HG02571 (cell line): ENCODE results near the gene GNAZ.

ENCODE experiments used
- ATAC-seq: cut with Tn5 transposase; IDR thresholded peaks from one replicate; pipeline ENCODE4 v1.9.1; 2021; ENCODE audit warnings: mild to moderate bottlenecking, moderate library complexity; ENCODE audit not compliant: unreplicated experiment

The GNAZ gene

GRCh38 chr22:23063539-23064380 lies 6.6 kb upstream of the GNAZ start:
- ATAC-seq = no peak

GRCh38 chr22:23064381-23065068 lies 5.8 kb upstream of the GNAZ start:
- no peak for ATAC-seq

- ATAC-seq = no peak
Measured at GRCh38 chr22:23065069-23065451, 5.3 kb upstream of the GNAZ start.

- no peak for ATAC-seq
Measured at GRCh38 chr22:23065495-23066122, 4.7 kb upstream of the GNAZ start.

GRCh38 chr22:23066200-23067022 lies 3.9 kb upstream of the GNAZ start:
- ATAC-seq = no peak

- ATAC-seq = no peak
Measured at GRCh38 chr22:23067023-23067650, 3.2 kb upstream of the GNAZ start.

- no peak for ATAC-seq
Measured at GRCh38 chr22:23067691-23068090, 2.6 kb upstream of the GNAZ start.

- ATAC-seq = no peak
Measured at GRCh38 chr22:23068096-23068831, 2.1 kb upstream of the GNAZ start.

GRCh38 chr22:23068832-23069385 lies 1.4 kb upstream of the GNAZ start:
- no peak for ATAC-seq

- peak; percentile 81 for ATAC-seq
Measured at GRCh38 chr22:23069502-23070357, 589 bp upstream of the GNAZ start.

GRCh38 chr22:23071230-23072076 lies 1.1 kb downstream of the GNAZ start:
- no peak for ATAC-seq

- ATAC-seq = no peak
Measured at GRCh38 chr22:23072077-23072910, 2.0 kb downstream of the GNAZ start.

GRCh38 chr22:23072911-23073491 lies 2.7 kb downstream of the GNAZ start:
- no peak for ATAC-seq

- no peak for ATAC-seq
Measured at GRCh38 chr22:23073526-23074229, 3.4 kb downstream of the GNAZ start.

- no peak for ATAC-seq
Measured at GRCh38 chr22:23074451-23074850, 4.1 kb downstream of the GNAZ start.

- no peak for ATAC-seq
Measured at GRCh38 chr22:23075050-23075449, 4.7 kb downstream of the GNAZ start.
